ENCODE results near the gene TCF23. TPM values are rescaled to one million over a fixed set of nuclear protein-coding genes. Genes with fewer than 3 reads are reported as not detected.

Gene TCF23
- not detected in 2 replicates for total RNA-seq

GRCh38 chr2:27148801-27149439 lies at the start of gene TCF23:
TSS of gene TCF23 (plus strand) at chr2:27149004. CDS start at chr2:27149134, 130 bp downstream.

GRCh38 chr2:27118525-27119329 lies 30.1 kb upstream of the TCF23 start, which contains the start of gene CGREF1:
TSS of gene CGREF1 (minus strand) at chr2:27119128. CDS start at chr2:27104366, 14,762 bp downstream.

GRCh38 chr2:27123302-27124150 lies 25.3 kb upstream of the TCF23 start, which contains the start of gene ABHD1:
TSS of gene ABHD1 (plus strand) at chr2:27123815. CDS start at chr2:27123949, 134 bp downstream.

GRCh38 chr2:27133905-27134780 lies 14.7 kb upstream of the TCF23 start, which contains the start of gene PREB:
TSS of gene PREB (minus strand) at chr2:27134636. CDS start at chr2:27134421, 215 bp downstream.

GRCh38 chr2:27139310-27139709 lies 9.5 kb upstream of the TCF23 start, which contains the start of gene PRR30:
TSS of gene PRR30 (minus strand) at chr2:27139410. CDS start at chr2:27138329, 1,081 bp downstream.

Other genes starting within 250 kb of the TCF23 start
- 1.3 and 2.0 TPM in 2 replicates for gene MAPRE3, start 178.4 kb upstream of the TCF23 start, total RNA-seq
- 44.6 and 49.4 TPM in 2 replicates for gene TMEM214, start 116.0 kb upstream of the TCF23 start, total RNA-seq
- gene AGBL5, start 97.3 kb upstream of the TCF23 start, total RNA-seq = 18.1 and 33.8 TPM in 2 replicates
- 419 and 436 TPM in 2 replicates for gene OST4, start 77.3 kb upstream of the TCF23 start, total RNA-seq
- 15.2 and 79.6 TPM in 2 replicates for gene EMILIN1, start 70.4 kb upstream of the TCF23 start, total RNA-seq
- gene KHK, start 62.2 kb upstream of the TCF23 start, total RNA-seq = 2.5 and 5.4 TPM in 2 replicates
- 2.4 and 2.5 TPM in 2 replicates for gene CGREF1, start 29.9 kb upstream of the TCF23 start, total RNA-seq
- gene ABHD1, start 25.2 kb upstream of the TCF23 start, total RNA-seq = 0.16 and 0.89 TPM in 2 replicates
- 41.6 and 72.5 TPM in 2 replicates for gene PREB, start 14.4 kb upstream of the TCF23 start, total RNA-seq
- gene PRR30, start 9.6 kb upstream of the TCF23 start, total RNA-seq = not detected in 2 replicates
- gene ATRAID, start 63.0 kb downstream of the TCF23 start, total RNA-seq = 164 and 249 TPM in 2 replicates
- gene SLC5A6, start 63.3 kb downstream of the TCF23 start, total RNA-seq = 28.4 and 63.9 TPM in 2 replicates
- gene CAD, start 68.4 kb downstream of the TCF23 start, total RNA-seq = 66.8 and 124 TPM in 2 replicates
- under 0.01 TPM in 1 of 2 replicates, not detected in the other for gene SLC30A3, start 114.0 kb downstream of the TCF23 start, total RNA-seq
- gene DNAJC5G, start 126.4 kb downstream of the TCF23 start, total RNA-seq = not detected in 2 replicates
- gene TRIM54, start 133.4 kb downstream of the TCF23 start, total RNA-seq = not detected in 2 replicates
- 0.65 and 0.76 TPM in 2 replicates for gene UCN, start 159.4 kb downstream of the TCF23 start, total RNA-seq
- gene MPV17, start 174.1 kb downstream of the TCF23 start, total RNA-seq = 79.0 and 79.9 TPM in 2 replicates
- gene GTF3C2, start 207.8 kb downstream of the TCF23 start, total RNA-seq = 44.4 and 49.5 TPM in 2 replicates
- gene EIF2B4, start 221.3 kb downstream of the TCF23 start, total RNA-seq = 27.0 and 33.4 TPM in 2 replicates
- gene SNX17, start 221.6 kb downstream of the TCF23 start, total RNA-seq = 148 and 150 TPM in 2 replicates
- 6.7 and 12.9 TPM in 2 replicates for gene ZNF513, start 231.7 kb downstream of the TCF23 start, total RNA-seq